HG03575 (cell line): ENCODE measurements around the gene CNTD1.
"Not testable (repeated sequence)": the region's sequence is repeated elsewhere in the genome, so short reads cannot be mapped to it uniquely, and the experiment has no call there.

ENCODE experiments used
- ATAC-seq: cut with Tn5 transposase; IDR thresholded peaks from one replicate; pipeline ENCODE4 v1.9.1; 2021; ENCODE audit not compliant: unreplicated experiment, insufficient number of reproducible peaks, low FRiP score; ENCODE audit errors: extremely low read depth

CNTD1 gene

GRCh38 chr17:42798383-42799380, at the start of gene CNTD1, which contains the start of gene COA3:
Gene CNTD1, plus strand, starts transcription at chr17:42798861. Its CDS starts 207 bp downstream, at chr17:42799068.
Gene COA3, minus strand, starts transcription at chr17:42798704. Its CDS starts 23 bp downstream, at chr17:42798681.
- no peak for ATAC-seq

- ATAC-seq: no peak
Observed at GRCh38 chr17:42748908-42749798, 49.5 kb upstream of the CNTD1 start.

GRCh38 chr17:42750739-42751344, 47.8 kb upstream of the CNTD1 start:
- no peak for ATAC-seq

GRCh38 chr17:42751628-42752027, 47.0 kb upstream of the CNTD1 start:
- ATAC-seq: no peak

- ATAC-seq: no peak
Observed at GRCh38 chr17:42754782-42755181, 43.9 kb upstream of the CNTD1 start.

GRCh38 chr17:42759982-42760651, 38.5 kb upstream of the CNTD1 start:
- no peak for ATAC-seq

- ATAC-seq: no peak
Observed at GRCh38 chr17:42760652-42761581, 37.7 kb upstream of the CNTD1 start, which contains the start of gene RAMP2. Gene RAMP2, plus strand, starts transcription at chr17:42761227. Its CDS starts 35 bp downstream, at chr17:42761262.

GRCh38 chr17:42761638-42762037, 37.0 kb upstream of the CNTD1 start:
- ATAC-seq: no peak

- no peak for ATAC-seq
Observed at GRCh38 chr17:42766124-42766523, 32.5 kb upstream of the CNTD1 start.

- no peak for ATAC-seq
Observed at GRCh38 chr17:42767512-42767911, 31.1 kb upstream of the CNTD1 start.

GRCh38 chr17:42768006-42768405, 30.7 kb upstream of the CNTD1 start:
- not testable (repeated sequence) for ATAC-seq

GRCh38 chr17:42769964-42770363, 28.7 kb upstream of the CNTD1 start:
- ATAC-seq: not testable (repeated sequence)

GRCh38 chr17:42772945-42773289, 25.7 kb upstream of the CNTD1 start:
- ATAC-seq: no peak

GRCh38 chr17:42773290-42774035, 25.2 kb upstream of the CNTD1 start, which contains the start of gene VPS25:
Gene VPS25, plus strand, starts transcription at chr17:42773449. Its CDS starts 27 bp downstream, at chr17:42773476.
- no peak for ATAC-seq

GRCh38 chr17:42774066-42774745, 24.5 kb upstream of the CNTD1 start:
- no peak for ATAC-seq

- no peak for ATAC-seq
Observed at GRCh38 chr17:42775534-42776098, 23.0 kb upstream of the CNTD1 start.
